GM23248 (cell line): ENCODE results near the gene MROH7. TPM values are rescaled to one million over a fixed set of nuclear protein-coding genes. Genes with fewer than 3 reads are reported as not detected.
A peak's percentile ranks its signal among the peaks of the same experiment; 100 is the strongest.

ENCODE experiments used
- DNase-seq: peaks from one replicate; pipeline ENCODE4 v3.0.0-alpha.2; 2015
- H2AFZ ChIP-seq: fragments of 200-600 bp; sonication (generic); 2 replicates; pipeline ENCODE4 v1.6.1; 2016; ENCODE audit warnings: antibody characterized with exemption
- H3F3A ChIP-seq: fragments of 200-600 bp; sonication (generic); 2 replicates; pipeline ENCODE4 v1.6.1; 2016; ENCODE audit warnings: mild to moderate bottlenecking, antibody characterized with exemption, mixed run types; ENCODE audit not compliant: insufficient read depth
- H3K27ac ChIP-seq: fragments of 200-600 bp; sonication (generic); 2 replicates; pipeline ENCODE4 v1.5.1; 2016; ENCODE audit warnings: mild to moderate bottlenecking
- H3K27me3 ChIP-seq: fragments of 200-600 bp; sonication (generic); replicated peaks from 2 replicates; pipeline ENCODE4 v1.6.1; 2016; ENCODE audit warnings: mild to moderate bottlenecking; ENCODE audit not compliant: insufficient read depth
- H3K36me3 ChIP-seq: fragments of 200-600 bp; sonication (generic); 2 replicates; pipeline ENCODE4 v1.6.1; 2016; ENCODE audit warnings: low read depth, mild to moderate bottlenecking
- H3K4me1 ChIP-seq: fragments of 200-600 bp; sonication (generic); 2 replicates; pipeline ENCODE4 v1.6.1; 2016; ENCODE audit warnings: mild to moderate bottlenecking; ENCODE audit not compliant: insufficient read depth
- H3K4me2 ChIP-seq: fragments of 200-600 bp; sonication (generic); one replicate; pipeline ENCODE4 v1.6.1; 2016; ENCODE audit warnings: mild to moderate bottlenecking; ENCODE audit not compliant: unreplicated experiment
- H3K4me3 ChIP-seq: fragments of 200-600 bp; sonication (generic); 2 replicates; pipeline ENCODE4 v1.5.1; 2016; ENCODE audit warnings: mild to moderate bottlenecking
- H3K79me2 ChIP-seq: fragments of 200-600 bp; sonication (generic); 2 replicates; pipeline ENCODE4 v1.6.1; 2016; ENCODE audit warnings: mild to moderate bottlenecking; ENCODE audit not compliant: insufficient read depth
- H3K9ac ChIP-seq: fragments of 200-600 bp; sonication (generic); 2 replicates; pipeline ENCODE4 v1.6.1; 2016; ENCODE audit warnings: mild to moderate bottlenecking
- H3K9me2 ChIP-seq: fragments of 200-600 bp; sonication (generic); 2 replicates; pipeline ENCODE4 v1.6.1; 2016; ENCODE audit warnings: mixed run types, mild to moderate bottlenecking, moderate library complexity; ENCODE audit not compliant: insufficient read depth
- H3K9me3 ChIP-seq: fragments of 200-600 bp; sonication (generic); one replicate; pipeline ENCODE4 v1.6.1; 2017; ENCODE audit warnings: low read depth
- H4K20me1 ChIP-seq: fragments of 200-600 bp; sonication (generic); 2 replicates; pipeline ENCODE4 v1.6.0; 2016; ENCODE audit not compliant: insufficient read depth
- EZH2 ChIP-seq: fragments of 200-600 bp; sonication (generic); IDR thresholded peaks from 2 replicates; pipeline ENCODE4 v1.6.1; 2018; ENCODE audit warnings: antibody characterized with exemption, mild to moderate bottlenecking; ENCODE audit not compliant: insufficient read depth, poor library complexity, severe bottlenecking
- EZH2phosphoT487 ChIP-seq: fragments of 200-600 bp; sonication (generic); IDR thresholded peaks from 2 replicates; pipeline ENCODE4 v1.6.1; 2018; ENCODE audit warnings: antibody characterized with exemption, moderate library complexity, mild to moderate bottlenecking, low read depth; ENCODE audit not compliant: insufficient read depth
- WGBS, 2 experiments: methylation state at CpG; one replicate each; pipeline ENCODE4 v1.1.6; 2015 to 2017; ENCODE audit warnings: low lambda C conversion rate in 2 of 2, low coverage in 1 of 2; ENCODE audit errors: missing lambda C conversion rate in 2 of 2; 5-methylcytosine and 5-hydroxymethylcytosine counted together
- in situ Hi-C: fragments of 300-500 bp; cut with MboI; formaldehyde crosslinking; loops from 2 replicates; pipeline ENCODE4 v1.15.0; 2020
- polyA plus RNA-seq: library from polyadenylated mRNA; unstranded; fragments of >200 nt; fragmentation: Nextera tagmentation; extraction: Ambion mirVana; gene quantifications from 2 replicates; pipeline ENCODE4 v1.2.1, GENCODE V29; 2016
- total RNA-seq: library from RNA; depleted of rRNA; stranded (reverse); fragments of >200 nt; shearing (Covaris generic); gene quantifications from 2 replicates; pipeline ENCODE4 v1.2.3, GENCODE V29; 2014

MROH7 gene
- total and polyA plus RNA-seq, 2 experiments from 2014 or later, result 0.13 to 0.65 TPM

GRCh38 chr1:54741531-54741930, 99.9 kb downstream of the MROH7 start:
- Histone ChIP-seq H3K4me2 (no peak overlapping the region), H3K4me3 (no peak overlapping the region), H3K4me1 (no peaks in the 10 kb centered on the region), H3K27ac (no peak overlapping the region), H2AFZ (no peak overlapping the region), H3K9me3 (no peaks in the 10 kb centered on the region), H4K20me1 (no peaks in the 10 kb centered on the region), H3K9me2 (no peaks in the 10 kb centered on the region), H3K79me2 (no peaks in the 10 kb centered on the region), H3K27me3 (no peaks in the 10 kb centered on the region), H3K36me3 (peaks cover 14% of the 10 kb centered on the region), H3K9ac (no peak overlapping the region), H3F3A (no peaks in the 10 kb centered on the region)
- 95 to 98% methylated on average over 4 of the region's 4 CpGs for WGBS, 2 experiments
- TF ChIP-seq EZH2phosphoT487, result no peak
- TF ChIP-seq EZH2, result no peak
- in situ Hi-C loops, result no loop called here
- DNase-seq, result no peak

- no peak overlapping the region for H2AFZ ChIP-seq
- no peaks in the 10 kb centered on the region for H3K9me3 ChIP-seq
- no peak overlapping the region for H3K9ac ChIP-seq
- no peaks in the 10 kb centered on the region for H4K20me1 ChIP-seq
- DNase-seq, result peak; percentile 21
- H3K9me2 ChIP-seq, result no peaks in the 10 kb centered on the region
- 62 to 68% methylated on average over 4 of the region's 4 CpGs for WGBS, 2 experiments
- H3K4me2 ChIP-seq, result no peak overlapping the region
- no peak overlapping the region for H3K4me3 ChIP-seq
- no peaks in the 10 kb centered on the region for H3K27me3 ChIP-seq
- TF ChIP-seq EZH2phosphoT487 (no peak), EZH2 (no peak)
- H3F3A ChIP-seq, result no peaks in the 10 kb centered on the region
- no peak overlapping the region for H3K27ac ChIP-seq
- H3K36me3 ChIP-seq, result peaks cover 14% of the 10 kb centered on the region
- H3K79me2 ChIP-seq, result no peaks in the 10 kb centered on the region
- in situ Hi-C loops, result no loop called here
- no peaks in the 10 kb centered on the region for H3K4me1 ChIP-seq
These were observed 100.7 kb downstream of the MROH7 start for GRCh38 chr1:54742282-54742681.

GRCh38 chr1:54743416-54744226, 102.0 kb downstream of the MROH7 start:
- WGBS, 2 experiments, result 84% methylated on average over 12 of the region's 12 CpGs
- H3K27ac ChIP-seq, result no peak overlapping the region
- no peak overlapping the region for H2AFZ ChIP-seq
- H3K36me3 ChIP-seq, result peaks cover 11% of the 10 kb centered on the region
- TF ChIP-seq EZH2phosphoT487, result no peak
- TF ChIP-seq EZH2, result no peak
- in situ Hi-C loops, result no loop called here
- H3K4me2 ChIP-seq, result no peak overlapping the region
- H3K9me2 ChIP-seq, result no peaks in the 10 kb centered on the region
- no peaks in the 10 kb centered on the region for H3K79me2 ChIP-seq
- no peaks in the 10 kb centered on the region for H3K27me3 ChIP-seq
- H3F3A ChIP-seq, result no peaks in the 10 kb centered on the region
- no peaks in the 10 kb centered on the region for H3K9me3 ChIP-seq
- no peak overlapping the region for H3K4me3 ChIP-seq
- no peaks in the 10 kb centered on the region for H4K20me1 ChIP-seq
- H3K4me1 ChIP-seq, result no peaks in the 10 kb centered on the region
- no peak overlapping the region for H3K9ac ChIP-seq
- no peak for DNase-seq

- in situ Hi-C loops, result no loop called here
- no peaks in the 10 kb centered on the region for H3K4me1 ChIP-seq
- H3F3A ChIP-seq, result no peaks in the 10 kb centered on the region
- no peak for TF ChIP-seq EZH2phosphoT487
- no peak for TF ChIP-seq EZH2
- no peak overlapping the region for H3K4me2 ChIP-seq
- H3K9ac ChIP-seq, result no peak overlapping the region
- no peak overlapping the region for H3K4me3 ChIP-seq
- DNase-seq, result no peak
- H3K9me2 ChIP-seq, result no peaks in the 10 kb centered on the region
- no peaks in the 10 kb centered on the region for H3K27me3 ChIP-seq
- H4K20me1 ChIP-seq, result no peaks in the 10 kb centered on the region
- WGBS, 2 experiments, result 96 to 98% methylated on average over 3 of the region's 3 CpGs
- no peaks in the 10 kb centered on the region for H3K9me3 ChIP-seq
- no peak overlapping the region for H2AFZ ChIP-seq
- no peak overlapping the region for H3K27ac ChIP-seq
- H3K36me3 ChIP-seq, result peaks cover 11% of the 10 kb centered on the region
- no peaks in the 10 kb centered on the region for H3K79me2 ChIP-seq
These were observed 103.1 kb downstream of the MROH7 start for GRCh38 chr1:54744696-54745095.
